Caco-2 (cell line): Measurements from ENCODE around the gene OS9. TPM values are rescaled to one million over a fixed set of nuclear protein-coding genes. Genes with fewer than 3 reads are reported as not detected.

Source experiments
- BruUV-seq: library from RNA; stranded (reverse); fragments of 400-500 nt; replicated peaks from 2 replicates; lab custom pipeline; 2021; lab: Mats Ljungman, UMichigan
- CTCF ChIA-PET: fragments of 300-600 bp; sonication (Branson Sonifier 250); formaldehyde crosslinking; loops from one replicate; lab custom pipeline; 2022; ENCODE audit warnings: antibody characterized with exemption; lab: Charles Lee
- POLR2A ChIA-PET: fragments of 300-600 bp; sonication (Branson Sonifier 250); formaldehyde crosslinking; loops from one replicate; lab custom pipeline; 2022; ENCODE audit warnings: antibody characterized with exemption; lab: Charles Lee
- DNase-seq, 2 experiments: peaks; one replicate each; pipeline versions ENCODE4 v3.0.0 to v3.0.0-alpha.2; 2020 to 2022
- H3K27me3 ChIP-seq: replicated peaks from 2 replicates; pipeline ENCODE4 v1.6.0; 2011; ENCODE audit warnings: low read length; ENCODE audit not compliant: control insufficient read depth, insufficient read depth
- H3K36me3 ChIP-seq: 2 replicates; pipeline ENCODE4 v1.5.1; 2011; ENCODE audit warnings: low read length; ENCODE audit not compliant: control insufficient read depth, insufficient read depth
- H3K4me1 ChIP-seq: fragments of 250-450 bp; sonication (Bioruptor Pico); 2 replicates; pipeline ENCODE4 v1.5.1; 2020; ENCODE audit warnings: mild to moderate bottlenecking
- H3K4me3 ChIP-seq: 2 replicates; pipeline ENCODE4 v1.5.1; 2011; ENCODE audit warnings: low read depth, mild to moderate bottlenecking, control low read depth, low read length
- H3K9me3 ChIP-seq: fragments of 250-450 bp; sonication (Bioruptor Pico); 2 replicates; pipeline ENCODE4 v1.5.1; 2020; ENCODE audit warnings: mild to moderate bottlenecking, moderate library complexity
- H3K27ac Mint-ChIP-seq: one replicate; pipeline ENCODE4 v1.8.0; 2022; ENCODE audit warnings: mixed read lengths; ENCODE audit not compliant: unreplicated experiment
- H3K27me3 Mint-ChIP-seq: one replicate; pipeline ENCODE4 v1.8.0; 2022; ENCODE audit warnings: mixed read lengths; ENCODE audit not compliant: insufficient read depth, unreplicated experiment
- H3K36me3 Mint-ChIP-seq: one replicate; pipeline ENCODE4 v1.8.0; 2022; ENCODE audit warnings: mild to moderate bottlenecking, mixed read lengths; ENCODE audit not compliant: insufficient read depth, unreplicated experiment
- H3K4me1 Mint-ChIP-seq: one replicate; pipeline ENCODE4 v1.8.0; 2022; ENCODE audit warnings: low read depth, mixed read lengths; ENCODE audit not compliant: unreplicated experiment
- H3K4me3 Mint-ChIP-seq: one replicate; pipeline ENCODE4 v1.8.0; 2022; ENCODE audit warnings: mild to moderate bottlenecking, moderate library complexity, mixed read lengths; ENCODE audit not compliant: unreplicated experiment
- H3K9me3 Mint-ChIP-seq: one replicate; pipeline ENCODE4 v1.8.0; 2022; ENCODE audit warnings: mixed read lengths; ENCODE audit not compliant: unreplicated experiment
- intact Hi-C: fragments of 100-400 bp; cut with micrococcal nuclease; formaldehyde crosslinking; loops from one replicate; pipeline ENCODE4 v1.10.0; 2022; ENCODE audit not compliant: unreplicated experiment
- total RNA-seq: library from RNA; stranded (reverse); gene quantifications from 2 replicates; pipeline ENCODE4 v1.2.3, GENCODE V29; 2022
- TF ChIP-seq, protein P1 (sequence below), 2 experiments: fragments of 200-600 bp in 1 of 2; IDR thresholded peaks; 1 replicate in 1 of 2; 2 replicates in 1 of 2; pipeline versions ENCODE4 v1.5.1 to v1.8.0; 2011 to 2022; ENCODE audit warnings: antibody characterized with exemption in 1 of 2, control low read depth in 1 of 2, inconsistent platforms in 1 of 2, low read depth in 1 of 2, low read length in 1 of 2, mild to moderate bottlenecking in 1 of 2, moderate library complexity in 1 of 2; ENCODE audit not compliant: insufficient read depth in 1 of 2, severe bottlenecking in 1 of 2, unreplicated experiment in 1 of 2

Gene OS9
- total RNA-seq, 1 experiment from 2014 or later, result 182 TPM

- H3K4me1 Mint-ChIP-seq, result peaks cover 17% of the 10 kb centered on the region
- CTCF ChIA-PET, result no interaction called here
- TF ChIP-seq, protein P1, sequence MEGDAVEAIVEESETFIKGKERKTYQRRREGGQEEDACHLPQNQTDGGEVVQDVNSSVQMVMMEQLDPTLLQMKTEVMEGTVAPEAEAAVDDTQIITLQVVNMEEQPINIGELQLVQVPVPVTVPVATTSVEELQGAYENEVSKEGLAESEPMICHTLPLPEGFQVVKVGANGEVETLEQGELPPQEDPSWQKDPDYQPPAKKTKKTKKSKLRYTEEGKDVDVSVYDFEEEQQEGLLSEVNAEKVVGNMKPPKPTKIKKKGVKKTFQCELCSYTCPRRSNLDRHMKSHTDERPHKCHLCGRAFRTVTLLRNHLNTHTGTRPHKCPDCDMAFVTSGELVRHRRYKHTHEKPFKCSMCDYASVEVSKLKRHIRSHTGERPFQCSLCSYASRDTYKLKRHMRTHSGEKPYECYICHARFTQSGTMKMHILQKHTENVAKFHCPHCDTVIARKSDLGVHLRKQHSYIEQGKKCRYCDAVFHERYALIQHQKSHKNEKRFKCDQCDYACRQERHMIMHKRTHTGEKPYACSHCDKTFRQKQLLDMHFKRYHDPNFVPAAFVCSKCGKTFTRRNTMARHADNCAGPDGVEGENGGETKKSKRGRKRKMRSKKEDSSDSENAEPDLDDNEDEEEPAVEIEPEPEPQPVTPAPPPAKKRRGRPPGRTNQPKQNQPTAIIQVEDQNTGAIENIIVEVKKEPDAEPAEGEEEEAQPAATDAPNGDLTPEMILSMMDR (IDR thresholded peaks at IDR 0.05; ENCODE audit: insufficient read depth in 1 of 2, low read depth in 1 of 2, low read length in 1 of 2, severe bottlenecking in 1 of 2, unreplicated experiment in 1 of 2), result no peak
- Histone ChIP-seq H3K36me3 (no peaks in the 10 kb centered on the region), H3K9me3 (no peaks in the 10 kb centered on the region), H3K4me1 (peaks cover 12% of the 10 kb centered on the region), H3K4me3 (no peak overlapping the region), H3K27me3 (peaks cover 7% of the 10 kb centered on the region)
- H3K9me3 Mint-ChIP-seq, result no peaks in the 10 kb centered on the region
- no peaks in the 10 kb centered on the region for H3K36me3 Mint-ChIP-seq
- intact Hi-C loops, result no loop called here
- DNase-seq, result no peak
- no peak overlapping the region for H3K27ac Mint-ChIP-seq
- no TSS peak for BruUV-seq
- no peak overlapping the region for H3K4me3 Mint-ChIP-seq
- POLR2A ChIA-PET, result no interaction called here
- peaks cover 27% of the 10 kb centered on the region for H3K27me3 Mint-ChIP-seq
Observed at GRCh38 chr12:57733928-57734327, 40.0 kb downstream of the OS9 start.

DNA sequence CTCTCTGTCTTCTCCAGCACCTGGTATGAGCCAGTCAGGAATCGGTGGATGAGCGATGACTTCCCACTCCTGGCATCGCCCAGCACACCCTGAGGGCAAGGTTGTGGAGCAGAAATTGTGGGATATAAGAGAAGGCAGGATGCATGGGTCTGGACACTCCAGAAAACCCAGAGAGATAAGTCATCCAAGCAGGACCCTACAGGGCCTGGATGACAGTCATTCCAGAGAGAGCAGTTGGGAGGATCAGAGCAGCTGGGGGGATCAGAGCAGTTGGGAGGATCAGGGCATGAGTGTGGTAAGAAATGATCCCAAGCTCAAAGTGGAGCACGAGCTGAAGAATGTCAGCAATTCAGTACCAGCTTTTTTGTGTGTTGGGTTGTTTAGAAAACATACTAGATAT, 40.7 kb downstream of the OS9 start:
- no peak overlapping the region for H3K27ac Mint-ChIP-seq
- H3K4me3 Mint-ChIP-seq, result no peak overlapping the region
- Histone ChIP-seq H3K27me3 (peaks cover 7% of the 10 kb centered on the region), H3K4me1 (peaks cover 12% of the 10 kb centered on the region), H3K4me3 (no peak overlapping the region), H3K9me3 (no peaks in the 10 kb centered on the region), H3K36me3 (no peaks in the 10 kb centered on the region)
- no peaks in the 10 kb centered on the region for H3K36me3 Mint-ChIP-seq
- H3K4me1 Mint-ChIP-seq, result peaks cover 17% of the 10 kb centered on the region
- no peak for DNase-seq
- H3K27me3 Mint-ChIP-seq, result peaks cover 30% of the 10 kb centered on the region
- H3K9me3 Mint-ChIP-seq, result no peaks in the 10 kb centered on the region
- no TSS peak for BruUV-seq
- TF ChIP-seq, protein P1 (IDR thresholded peaks at IDR 0.05; ENCODE audit: insufficient read depth in 1 of 2, low read depth in 1 of 2, low read length in 1 of 2, severe bottlenecking in 1 of 2, unreplicated experiment in 1 of 2), result no peak
- ChIA-PET POLR2A (no interaction called here), CTCF (interaction anchor here (1.7 to 3.8 kb wide), 2 partner anchors 8 to 151 kb away, joined by 8 to 32 read pairs; no protein-coding TSS in a partner anchor)
- intact Hi-C loops, result no loop called here

DNA sequence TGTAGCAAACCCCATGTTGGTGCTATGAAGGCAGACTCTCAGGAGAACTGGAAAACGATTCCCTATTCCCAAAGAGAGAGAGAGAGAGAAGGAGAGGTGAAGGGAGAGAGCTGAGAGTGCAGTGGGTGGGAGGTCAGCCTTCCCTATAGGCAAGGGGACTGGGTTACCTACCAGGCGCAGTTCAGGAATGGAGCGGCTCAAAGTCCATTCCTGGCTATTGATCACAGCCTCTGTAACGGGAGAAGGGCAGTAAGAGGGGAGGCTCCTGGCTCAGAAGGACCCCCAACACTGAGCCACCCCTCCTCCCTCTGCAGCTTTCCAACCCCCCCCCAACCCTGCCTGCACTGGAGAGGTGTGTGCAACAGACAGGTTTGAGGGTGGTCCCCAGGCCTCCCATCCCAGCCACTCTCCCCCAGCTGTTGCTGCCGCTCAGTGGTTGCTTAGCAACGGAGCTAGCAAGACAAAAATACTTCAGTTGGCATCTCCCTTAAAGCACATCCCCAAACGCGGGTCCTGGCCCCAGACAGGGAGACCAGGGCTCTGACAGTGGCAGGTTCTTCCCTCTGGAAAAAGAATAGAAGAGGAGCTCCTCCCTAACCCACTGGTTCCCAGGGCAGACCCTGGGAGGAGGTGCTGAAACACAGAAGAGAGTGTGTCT, 41.4 kb downstream of the OS9 start:
- TF ChIP-seq, protein P1 (IDR thresholded peaks at IDR 0.05; ENCODE audit: insufficient read depth in 1 of 2, low read depth in 1 of 2, low read length in 1 of 2, severe bottlenecking in 1 of 2, unreplicated experiment in 1 of 2), result no peak
- Histone ChIP-seq H3K36me3 (no peaks in the 10 kb centered on the region), H3K9me3 (no peaks in the 10 kb centered on the region), H3K4me3 (no peak overlapping the region), H3K27me3 (peaks cover 7% of the 10 kb centered on the region), H3K4me1 (peaks cover 12% of the 10 kb centered on the region)
- no peaks in the 10 kb centered on the region for H3K9me3 Mint-ChIP-seq
- H3K4me1 Mint-ChIP-seq, result peaks cover 17% of the 10 kb centered on the region
- peaks cover 30% of the 10 kb centered on the region for H3K27me3 Mint-ChIP-seq
- H3K36me3 Mint-ChIP-seq, result no peaks in the 10 kb centered on the region
- intact Hi-C loops, result loop anchor here (5.0 kb wide), 2 partner anchors 43 to 278 kb away; partner anchors contain the start of genes GLI1, INHBE and OS9
- ChIA-PET CTCF (interaction anchor here (0.6 to 3.8 kb wide), 7 partner anchors 9 to 607 kb away, joined by 3 to 32 read pairs (median 4); partner anchors contain the start of genes B4GALNT1, GLI1 and TSPAN31), POLR2A (interaction anchor here (0.7 kb wide), 1 partner anchor 9 kb away, joined by 5 read pairs; no protein-coding TSS in a partner anchor)
- H3K27ac Mint-ChIP-seq, result no peak overlapping the region
- H3K4me3 Mint-ChIP-seq, result peak overlapping the region; percentile 68
- no peak for DNase-seq
- BruUV-seq, result no TSS peak
